ENCODE data around the gene GPD1L.

DNA sequence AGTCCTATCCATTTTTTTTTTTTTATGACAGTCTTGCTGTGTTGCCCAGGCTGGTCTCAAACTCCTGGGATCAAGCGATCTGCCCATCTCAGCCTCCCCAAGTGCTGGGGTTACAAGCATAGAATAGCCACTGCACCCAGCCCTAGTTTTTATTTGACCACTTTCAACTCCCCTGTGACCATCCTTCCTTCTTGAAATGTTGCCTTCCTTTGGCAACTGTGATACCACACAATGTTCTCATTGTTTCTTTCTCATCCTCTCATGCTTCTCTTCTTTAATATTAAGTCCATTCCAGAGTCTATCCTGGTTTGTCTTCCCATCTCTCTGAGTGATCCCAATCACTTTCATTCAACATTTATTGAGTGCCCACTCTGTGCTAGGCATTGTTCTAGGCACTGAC lies 7.9 kb upstream of the GPD1L start:
- TF ChIP-seq POLR2A (IDR thresholded peaks at IDR 0.05; ENCODE audit: low read length): no peak
- TF ChIP-seq GATA1 (IDR thresholded peaks at IDR 0.05; ENCODE audit: low read depth, low read length): no peak
